SU-DHL-6 (cell line): Measurements from ENCODE around the gene DST.

Experiments
- CTCF ChIP-seq: fragments of 200-600 bp; sonication (generic); IDR thresholded peaks from one replicate; pipeline ENCODE4 v1.5.1; 2017; ENCODE audit warnings: antibody characterized with exemption, mild to moderate bottlenecking, low read length, moderate library complexity; ENCODE audit not compliant: insufficient read depth, poor library complexity, severe bottlenecking
- EZH2phosphoT487 ChIP-seq: fragments of 200-600 bp; sonication (generic), shearing (Covaris generic); conservative IDR thresholded peaks from 2 replicates; pipeline ENCODE4 v1.6.1; 2018; ENCODE audit warnings: mild to moderate bottlenecking, antibody characterized with exemption, low read length, moderate library complexity, mixed read lengths

GRCh38 chr6:56456785-56457184 is 185.9 kb downstream of the DST start:
- no peak for TF ChIP-seq EZH2phosphoT487
- TF ChIP-seq CTCF: no peak
